SU-DHL-6 (cell line): ENCODE results near the gene EPHA8.

Experiments used
- H2AFZ ChIP-seq: fragments of 200-600 bp; sonication (generic); 2 replicates; pipeline ENCODE4 v1.6.1; 2014; ENCODE audit warnings: low read depth, mild to moderate bottlenecking, moderate library complexity, mixed read lengths, antibody characterized with exemption, low read length; ENCODE audit not compliant: severe bottlenecking
- H3F3A ChIP-seq: fragments of 200-600 bp; shearing (Covaris generic); 2 replicates; pipeline ENCODE4 v1.6.0; 2016; ENCODE audit warnings: antibody characterized with exemption, mild to moderate bottlenecking; ENCODE audit not compliant: insufficient read depth
- H3K27ac ChIP-seq: fragments of 200-600 bp; sonication (generic); 2 replicates; pipeline ENCODE4 v1.5.1; 2016; ENCODE audit warnings: low read depth, mild to moderate bottlenecking, low read length, moderate library complexity, mixed read lengths
- H3K27me3 ChIP-seq: fragments of 200-600 bp; sonication (generic), shearing (Covaris generic); 2 replicates; pipeline ENCODE4 v1.6.0; 2014; ENCODE audit warnings: mild to moderate bottlenecking, low read length
- H3K36me3 ChIP-seq: fragments of 200-600 bp; sonication (generic); 2 replicates; pipeline ENCODE4 v1.6.1; 2014; ENCODE audit warnings: mild to moderate bottlenecking, low read length, mixed read lengths
- H3K4me2 ChIP-seq: fragments of 300-600, 200-600 bp; shearing (Covaris generic), sonication (generic); 2 replicates; pipeline ENCODE4 v1.6.0; 2014; ENCODE audit warnings: low read length, low read depth, mild to moderate bottlenecking; ENCODE audit not compliant: poor library complexity, severe bottlenecking
- H3K4me3 ChIP-seq: fragments of 200-600 bp; sonication (generic); 2 replicates; pipeline ENCODE4 v1.5.1; 2014; ENCODE audit warnings: antibody characterized with exemption, low read length, mild to moderate bottlenecking, mixed read lengths; ENCODE audit not compliant: insufficient read depth, poor library complexity, severe bottlenecking
- H3K79me2 ChIP-seq: fragments of 200-600 bp; sonication (generic); 2 replicates; pipeline ENCODE4 v1.6.1; 2014; ENCODE audit warnings: mild to moderate bottlenecking, low read length, moderate library complexity; ENCODE audit not compliant: insufficient read depth
- H3K9ac ChIP-seq: fragments of 200-600 bp; sonication (generic); 2 replicates; pipeline ENCODE4 v1.7.0; 2014; ENCODE audit warnings: mild to moderate bottlenecking, low read length
- H3K9me2 ChIP-seq: fragments of 200-600 bp; sonication (generic); replicated peaks from 2 replicates; pipeline ENCODE4 v1.6.1; 2014; ENCODE audit warnings: low read length; ENCODE audit not compliant: insufficient read depth
- H3K9me3 ChIP-seq: fragments of 200-600 bp; sonication (generic); 2 replicates; pipeline ENCODE4 v1.6.1; 2014; ENCODE audit warnings: low read length, mixed read lengths; ENCODE audit not compliant: insufficient read depth
- H4K20me1 ChIP-seq: fragments of 200-600 bp; sonication (generic); 2 replicates; pipeline ENCODE4 v1.6.1; 2014; ENCODE audit warnings: low read depth, mild to moderate bottlenecking, antibody characterized with exemption, low read length, moderate library complexity, mixed read lengths
- EZH2phosphoT487 ChIP-seq: fragments of 200-600 bp; sonication (generic), shearing (Covaris generic); conservative IDR thresholded peaks from 2 replicates; pipeline ENCODE4 v1.6.1; 2018; ENCODE audit warnings: mild to moderate bottlenecking, antibody characterized with exemption, low read length, moderate library complexity, mixed read lengths
- TF ChIP-seq, protein P1 (sequence below): fragments of 200-600 bp; sonication (generic); IDR thresholded peaks from one replicate; pipeline ENCODE4 v1.5.1; 2017; ENCODE audit warnings: antibody characterized with exemption, mild to moderate bottlenecking, low read length, moderate library complexity; ENCODE audit not compliant: insufficient read depth, poor library complexity, severe bottlenecking

Gene EPHA8

DNA sequence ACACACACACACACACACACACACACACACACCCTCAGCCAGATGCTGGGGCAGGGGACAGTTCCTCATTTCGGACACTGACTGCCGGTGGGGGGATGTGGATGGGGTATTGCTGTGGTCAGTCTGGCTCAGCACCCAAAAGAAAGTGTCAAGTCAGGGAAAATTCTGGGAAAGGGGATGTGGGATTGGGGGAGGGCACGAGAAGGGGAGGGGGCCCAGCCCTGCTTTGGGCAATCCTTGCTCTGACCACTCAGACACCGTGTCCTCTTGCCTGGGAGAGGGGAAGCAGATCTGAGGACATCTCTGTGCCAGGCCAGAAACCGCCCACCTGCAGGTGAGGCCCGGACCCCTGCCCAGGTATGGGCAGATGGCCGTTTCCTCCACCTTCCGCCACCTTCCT lies 80.1 kb downstream of the EPHA8 start, which contains the start of gene C1QC:
C1QC (plus strand) TSS at position 253 of the 400 bp plus-strand sequence. CDS start 391 bp downstream, outside the sequence.
- no peaks in the 10 kb centered on the region for H3K27me3 ChIP-seq
- no peaks in the 10 kb centered on the region for H3K79me2 ChIP-seq
- TF ChIP-seq EZH2phosphoT487: no peak
- TF ChIP-seq, protein P1, sequence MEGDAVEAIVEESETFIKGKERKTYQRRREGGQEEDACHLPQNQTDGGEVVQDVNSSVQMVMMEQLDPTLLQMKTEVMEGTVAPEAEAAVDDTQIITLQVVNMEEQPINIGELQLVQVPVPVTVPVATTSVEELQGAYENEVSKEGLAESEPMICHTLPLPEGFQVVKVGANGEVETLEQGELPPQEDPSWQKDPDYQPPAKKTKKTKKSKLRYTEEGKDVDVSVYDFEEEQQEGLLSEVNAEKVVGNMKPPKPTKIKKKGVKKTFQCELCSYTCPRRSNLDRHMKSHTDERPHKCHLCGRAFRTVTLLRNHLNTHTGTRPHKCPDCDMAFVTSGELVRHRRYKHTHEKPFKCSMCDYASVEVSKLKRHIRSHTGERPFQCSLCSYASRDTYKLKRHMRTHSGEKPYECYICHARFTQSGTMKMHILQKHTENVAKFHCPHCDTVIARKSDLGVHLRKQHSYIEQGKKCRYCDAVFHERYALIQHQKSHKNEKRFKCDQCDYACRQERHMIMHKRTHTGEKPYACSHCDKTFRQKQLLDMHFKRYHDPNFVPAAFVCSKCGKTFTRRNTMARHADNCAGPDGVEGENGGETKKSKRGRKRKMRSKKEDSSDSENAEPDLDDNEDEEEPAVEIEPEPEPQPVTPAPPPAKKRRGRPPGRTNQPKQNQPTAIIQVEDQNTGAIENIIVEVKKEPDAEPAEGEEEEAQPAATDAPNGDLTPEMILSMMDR: no peak
- H3K4me3 ChIP-seq: no peak within 1 kb of the TSS
- no peaks in the 10 kb centered on the region for H4K20me1 ChIP-seq
- no peaks in the 10 kb centered on the region for H3F3A ChIP-seq
- H3K36me3 ChIP-seq: no peaks in the 10 kb centered on the region
- H2AFZ ChIP-seq: no peak within 1 kb of the TSS
- no peak within 1 kb of the TSS for H3K27ac ChIP-seq
- H3K9me3 ChIP-seq: no peaks in the 10 kb centered on the region
- H3K9me2 ChIP-seq: no peaks in the 10 kb centered on the region
- H3K9ac ChIP-seq: no peak within 1 kb of the TSS
- H3K4me2 ChIP-seq: no peak within 1 kb of the TSS

DNA sequence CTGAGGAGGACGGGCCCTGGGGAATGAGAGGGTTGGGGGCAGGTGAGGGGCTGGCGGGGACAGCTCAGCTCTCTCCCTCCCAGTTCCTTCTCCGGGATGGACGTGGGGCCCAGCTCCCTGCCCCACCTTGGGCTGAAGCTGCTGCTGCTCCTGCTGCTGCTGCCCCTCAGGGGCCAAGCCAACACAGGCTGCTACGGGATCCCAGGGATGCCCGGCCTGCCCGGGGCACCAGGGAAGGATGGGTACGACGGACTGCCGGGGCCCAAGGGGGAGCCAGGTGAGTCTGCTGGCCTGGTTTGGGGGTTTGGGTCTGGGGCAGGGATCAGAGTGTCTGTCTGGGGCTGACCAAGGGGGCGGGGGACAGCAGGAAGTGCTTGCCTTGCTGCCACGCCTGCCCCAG lies 80.6 kb downstream of the EPHA8 start:
- no peaks in the 10 kb centered on the region for H3K79me2 ChIP-seq
- H3K27me3 ChIP-seq: no peaks in the 10 kb centered on the region
- H3K9me3 ChIP-seq: no peaks in the 10 kb centered on the region
- no peaks in the 10 kb centered on the region for H4K20me1 ChIP-seq
- H3K9me2 ChIP-seq: no peaks in the 10 kb centered on the region
- H3F3A ChIP-seq: no peaks in the 10 kb centered on the region
- no peak overlapping the region for H3K4me2 ChIP-seq
- H3K9ac ChIP-seq: no peak overlapping the region
- H3K36me3 ChIP-seq: no peaks in the 10 kb centered on the region
- no peak overlapping the region for H3K27ac ChIP-seq
- no peak overlapping the region for H2AFZ ChIP-seq
- TF ChIP-seq, protein P1: no peak
- no peak for TF ChIP-seq EZH2phosphoT487
- no peak overlapping the region for H3K4me3 ChIP-seq

GRCh38 chr1:22645931-22646330 lies 82.6 kb downstream of the EPHA8 start:
- Histone ChIP-seq H3F3A (no peaks in the 10 kb centered on the region), H3K27me3 (no peaks in the 10 kb centered on the region), H2AFZ (no peak overlapping the region), H3K9ac (no peak overlapping the region), H3K4me2 (no peak overlapping the region), H3K4me3 (no peak overlapping the region), H3K27ac (no peak overlapping the region), H3K36me3 (no peaks in the 10 kb centered on the region), H3K79me2 (no peaks in the 10 kb centered on the region), H4K20me1 (no peaks in the 10 kb centered on the region), H3K9me3 (no peaks in the 10 kb centered on the region), H3K9me2 (no peaks in the 10 kb centered on the region)
- no peak for TF ChIP-seq EZH2phosphoT487
- TF ChIP-seq, protein P1: no peak
